H1 (cell line): Measurements from ENCODE around the gene SDSL. TPM values are rescaled to one million over a fixed set of nuclear protein-coding genes. Genes with fewer than 3 reads are reported as not detected.

Experiments
- CTCF ChIA-PET: fragments of 300-600 bp; sonication (Branson Sonifier 250); formaldehyde crosslinking; loops from one replicate; lab custom pipeline; 2021; ENCODE audit not compliant: partially characterized antibody; lab: Charles Lee
- POLR2A ChIA-PET: fragments of 300-600 bp; sonication (Branson Sonifier 250); formaldehyde crosslinking; loops from one replicate; lab custom pipeline; 2021; ENCODE audit warnings: inconsistent platforms; ENCODE audit not compliant: partially characterized antibody; lab: Charles Lee
- DNase-seq, 2 experiments: peaks; one replicate each; pipeline versions ENCODE4 v3.0.0 to v3.0.0-alpha.2; 2010 to 2022; ENCODE audit warnings: low spot score in 2 of 2, low read depth in 1 of 2, mixed read lengths in 1 of 2
- FAIRE-seq: peaks from 2 replicates; lab custom pipeline; 2011; peaks lifted over from hg19 to GRCh38; lab: Jason Lieb, UNC
- H2AFZ ChIP-seq: 2 replicates; pipeline ENCODE4 v1.8.1; 2012; ENCODE audit warnings: low read length, inconsistent platforms
- H2AK5ac ChIP-seq: 2 replicates; pipeline ENCODE4 v1.6.1; 2013; ENCODE audit warnings: low read depth, low read length
- H2BK120ac ChIP-seq: replicated peaks from 2 replicates; pipeline ENCODE3; 2013; ENCODE audit warnings: low read depth, low read length, inconsistent platforms
- H2BK12ac ChIP-seq: 2 replicates; pipeline ENCODE4 v1.6.1; 2013; ENCODE audit warnings: low read depth, low read length
- H2BK15ac ChIP-seq: 2 replicates; pipeline ENCODE4 v1.6.1; 2013; ENCODE audit warnings: low read length
- H2BK20ac ChIP-seq: 2 replicates; pipeline ENCODE4 v1.6.1; 2013; ENCODE audit warnings: low read length
- H2BK5ac ChIP-seq: 2 replicates; pipeline ENCODE4 v1.6.1; 2013; ENCODE audit warnings: low read depth, low read length
- H3K14ac ChIP-seq: 2 replicates; pipeline ENCODE4 v1.6.1; 2013; ENCODE audit warnings: inconsistent platforms; ENCODE audit not compliant: insufficient read length
- H3K18ac ChIP-seq: 2 replicates; pipeline ENCODE4 v1.6.1; 2013; ENCODE audit warnings: low read length; ENCODE audit errors: extremely low read depth
- H3K23ac ChIP-seq: 2 replicates; pipeline ENCODE4 v1.6.1; 2013; ENCODE audit warnings: inconsistent platforms; ENCODE audit not compliant: insufficient read length
- H3K23me2 ChIP-seq: 2 replicates; pipeline ENCODE4 v1.6.1; 2013; ENCODE audit warnings: low read depth, low read length
- H3K27ac ChIP-seq: 2 replicates; pipeline ENCODE4 v1.6.1; 2011; ENCODE audit warnings: low read depth, low read length, inconsistent platforms
- H3K27me3 ChIP-seq, 4 experiments: replicated peaks in 1 of 4; 1 replicate in 1 of 4; 2 replicates in 3 of 4; pipeline versions ENCODE4 v1.6.1 to v1.8.1; 2011 to 2013; ENCODE audit warnings: low read length in 3 of 4, mild to moderate bottlenecking in 3 of 4, inconsistent platforms in 2 of 4, mixed read lengths in 2 of 4, moderate library complexity in 1 of 4; ENCODE audit not compliant: control insufficient read depth in 3 of 4, insufficient read depth in 3 of 4; ENCODE audit errors: extremely low read depth in 1 of 4
- H3K36me3 ChIP-seq, 4 experiments: 2 replicates each; pipeline versions ENCODE4 v1.6.1 to v1.8.1; 2011 to 2013; ENCODE audit warnings: mild to moderate bottlenecking in 4 of 4, low read length in 3 of 4, moderate library complexity in 2 of 4, control low read depth in 1 of 4, inconsistent platforms in 1 of 4; ENCODE audit not compliant: insufficient read depth in 4 of 4, control insufficient read depth in 2 of 4
- H3K4ac ChIP-seq: replicated peaks from 2 replicates; pipeline ENCODE3; 2013; ENCODE audit warnings: low read length, low read depth, mixed read lengths, inconsistent platforms; ENCODE audit not compliant: insufficient read length
- H3K4me1 ChIP-seq, 4 experiments: replicated peaks in 1 of 4; 1 replicate in 1 of 4; 2 replicates in 3 of 4; pipeline versions ENCODE4 v1.6.1 to v1.8.1; 2011 to 2013; ENCODE audit warnings: low read length in 3 of 4, inconsistent platforms in 2 of 4, mixed read lengths in 1 of 4; ENCODE audit not compliant: insufficient read depth in 4 of 4, control insufficient read depth in 3 of 4
- H3K4me2 ChIP-seq, 2 experiments: 2 replicates each; pipeline versions ENCODE4 v1.6.1 to v1.8.1; 2011 to 2013; ENCODE audit warnings: low read depth in 2 of 2, low read length in 2 of 2, control low read depth in 1 of 2, inconsistent platforms in 1 of 2, mild to moderate bottlenecking in 1 of 2; ENCODE audit not compliant: insufficient read depth in 1 of 2
- H3K4me3 ChIP-seq, 4 experiments: fragments of 200-600, 300-600 bp in 1 of 4; sonication (generic), shearing (Covaris generic), sonication (Bioruptor Twin) in 1 of 4; 2 replicates each; pipeline versions ENCODE4 v1.5.1 to v1.8.1; 2011 to 2016; ENCODE audit warnings: low read length in 4 of 4, low read depth in 3 of 4, control low read depth in 2 of 4, inconsistent platforms in 2 of 4, mild to moderate bottlenecking in 2 of 4, mixed read lengths in 1 of 4, moderate library complexity in 1 of 4; ENCODE audit not compliant: insufficient read depth in 2 of 4; ENCODE audit errors: extremely low read depth in 1 of 4
- H3K56ac ChIP-seq: replicated peaks from 2 replicates; pipeline ENCODE3; 2013; ENCODE audit warnings: low read depth, mild to moderate bottlenecking, mixed read lengths, low read length, inconsistent platforms; ENCODE audit not compliant: insufficient read length
- H3K79me1 ChIP-seq: 2 replicates; pipeline ENCODE4 v1.6.1; 2013; ENCODE audit warnings: low read depth, low read length, control low read depth
- H3K79me2 ChIP-seq, 2 experiments: 2 replicates each; pipeline versions ENCODE4 v1.6.1 to v1.8.1; 2012 to 2013; ENCODE audit warnings: low read length in 2 of 2, mild to moderate bottlenecking in 2 of 2, inconsistent platforms in 1 of 2; ENCODE audit not compliant: insufficient read depth in 2 of 2, control insufficient read depth in 1 of 2
- H3K9ac ChIP-seq, 4 experiments: replicated peaks in 1 of 4; 1 replicate in 1 of 4; 2 replicates in 3 of 4; pipeline versions ENCODE4 v1.6.1 to v1.8.1; 2011 to 2013; ENCODE audit warnings: low read depth in 3 of 4, low read length in 3 of 4, control low read depth in 2 of 4, mild to moderate bottlenecking in 2 of 4, moderate library complexity in 2 of 4, inconsistent platforms in 1 of 4; ENCODE audit errors: extremely low read depth in 1 of 4
- H3K9me3 ChIP-seq, 2 experiments: 2 replicates each; pipeline versions ENCODE4 v1.6.1 to v1.8.1; 2012 to 2013; ENCODE audit warnings: mild to moderate bottlenecking in 2 of 2, moderate library complexity in 2 of 2, control low read depth in 1 of 2, inconsistent platforms in 1 of 2, low read depth in 1 of 2, low read length in 1 of 2, mixed read lengths in 1 of 2; ENCODE audit not compliant: insufficient read depth in 2 of 2
- H4K20me1 ChIP-seq, 2 experiments: replicated peaks in 1 of 2; 2 replicates each; pipeline versions ENCODE3 to v1.8.1; 2011 to 2013; ENCODE audit warnings: inconsistent platforms in 2 of 2, low read length in 2 of 2, mild to moderate bottlenecking in 1 of 2; ENCODE audit not compliant: insufficient read depth in 2 of 2, control insufficient read depth in 1 of 2
- H4K5ac ChIP-seq: 2 replicates; pipeline ENCODE4 v1.6.1; 2013; ENCODE audit warnings: low read length, low read depth, mixed read lengths, inconsistent platforms; ENCODE audit not compliant: insufficient read length
- H4K8ac ChIP-seq: 2 replicates; pipeline ENCODE4 v1.8.0; 2013; ENCODE audit warnings: mild to moderate bottlenecking, moderate library complexity, low read length, inconsistent platforms; ENCODE audit not compliant: insufficient read depth; ENCODE audit errors: extremely low read depth
- H4K91ac ChIP-seq: replicated peaks from 2 replicates; pipeline ENCODE3; 2013; ENCODE audit warnings: low read length, mixed read lengths, inconsistent platforms; ENCODE audit not compliant: insufficient read length
- EP300 ChIP-seq, 2 experiments: IDR thresholded peaks; 1 replicate in 1 of 2; 2 replicates in 1 of 2; pipeline ENCODE4 v1.6.1; 2011 to 2012; ENCODE audit warnings: low read depth in 2 of 2, low read length in 2 of 2, mild to moderate bottlenecking in 2 of 2, borderline replicate concordance in 1 of 2, inconsistent platforms in 1 of 2, moderate library complexity in 1 of 2
- NRF1 ChIP-seq: IDR thresholded peaks from 2 replicates; pipeline ENCODE4 v1.6.1; 2011; ENCODE audit warnings: mild to moderate bottlenecking, low read depth, low read length, improper control_type of control experiment
- SP2 ChIP-seq: IDR thresholded peaks from 2 replicates; pipeline ENCODE4 v1.6.1; 2012; ENCODE audit warnings: mild to moderate bottlenecking, low read length, inconsistent platforms
- TBP ChIP-seq: IDR thresholded peaks from 2 replicates; pipeline ENCODE4 v1.6.1; 2011; ENCODE audit warnings: low read depth, low read length, improper control_type of control experiment
- WGBS, 2 experiments: shearing (Covaris generic) in 1 of 2; methylation state at CpG; one replicate each; pipeline versions ENCODE4 v1.1.6 to v1.1.7; 2013 to 2015; ENCODE audit warnings: low lambda C conversion rate in 2 of 2, mixed read lengths in 2 of 2, inconsistent platforms in 1 of 2, low coverage in 1 of 2, missing lambda C conversion rate in 1 of 2; ENCODE audit not compliant: insufficient replicate concordance in 2 of 2, insufficient coverage in 1 of 2, insufficient read length in 1 of 2; ENCODE audit errors: extremely low coverage in 1 of 2, missing lambda C conversion rate in 1 of 2; 5-methylcytosine and 5-hydroxymethylcytosine counted together
- polyA plus RNA-seq, 7 experiments: library from polyadenylated mRNA; depleted of rRNA in 3 of 7; stranded (reverse) in 5 of 7; unstranded in 2 of 7; fragments of >200 nt in 5 of 7; fragments of 200-250 nt in 2 of 7; gene quantifications; 1 replicate in 5 of 7; 2 replicates in 1 of 7; 4 replicates in 1 of 7; pipeline versions ENCODE4 v1.2.1 to v1.2.3, GENCODE V29; 2011 to 2013; ENCODE audit warnings: missing spikeins in 2 of 7, mixed read lengths in 2 of 7
- total RNA-seq: library from RNA; stranded (reverse); fragmentation: NEBNext Ultra II Directional; extraction: Animal tissue kit (Norgen Biotek cat#: 25700); gene quantifications from 2 replicates; pipeline ENCODE4 v1.2.1, GENCODE V29; 2021

The SDSL gene
- total and polyA plus RNA-seq, 2 of the 8 experiments (the other 6 are each of a cell fraction or from before 2014, with no cell fraction given), result 0.69 to 1.3 TPM

GRCh38 chr12:113440336-113440735 lies 18.2 kb downstream of the SDSL start:
- Histone ChIP-seq H3K79me1 (no peaks in the 10 kb centered on the region), H4K91ac (no peak overlapping the region), H3K4me2 (no peak overlapping the region), H4K5ac (no peak overlapping the region), H4K8ac (no peak overlapping the region), H3K9me3 (no peaks in the 10 kb centered on the region; a peak in 1 of 4 replicates), H2BK15ac (no peak overlapping the region), H2BK120ac (no peak overlapping the region), H3K9ac (no peak overlapping the region), H3K27me3 (peaks cover 0 to 2% (median 0%) of the 10 kb centered on the region in 4 experiments; a peak in 1 of 7 replicates), H3K79me2 (no peaks in the 10 kb centered on the region), H3K18ac (no peak overlapping the region), H3K4me1 (peaks cover 0 to 2% (median under 1%) of the 10 kb centered on the region in 4 experiments; a peak in 2 of 7 replicates), H4K20me1 (no peaks in the 10 kb centered on the region), H2AK5ac (no peak overlapping the region), H2BK5ac (no peak overlapping the region), H2BK12ac (no peak overlapping the region), H3K56ac (no peak overlapping the region), H3K36me3 (no peaks in the 10 kb centered on the region), H3K4me3 (no peak overlapping the region), H3K4ac (no peak overlapping the region), H3K27ac (no peak overlapping the region), H3K23ac (no peak overlapping the region), H3K23me2 (peaks cover 6% of the 10 kb centered on the region; the same call in 1 of the 2 replicates), H3K14ac (no peak overlapping the region), H2BK20ac (no peak overlapping the region), H2AFZ (no peak overlapping the region)
- POLR2A ChIA-PET, result interaction anchor here (0.8 kb wide), 1 partner anchor 360 kb away, joined by 3 read pairs; no protein-coding TSS in a partner anchor
- no peak for FAIRE-seq
- WGBS, 2 experiments, result 92% methylated on average over 7 of the region's 7 CpGs; no CpG with 5 or more reads in 1 of the 2 experiments
- CTCF ChIA-PET, result interaction anchor here (0.7 to 8.4 kb wide), 17 partner anchors 10 to 401 kb away, joined by 3 to 82 read pairs (median 4); no protein-coding TSS in a partner anchor
- no peak for DNase-seq
- TF ChIP-seq TBP, result no peak
- no peak for TF ChIP-seq EP300 (IDR thresholded peaks at IDR 0.05; ENCODE audit: borderline replicate concordance in 1 of 2, low read depth in 2 of 2, low read length in 2 of 2)
- no peak for TF ChIP-seq NRF1
- no peak for TF ChIP-seq SP2
